ENCODE data around the gene HSPB6. TPM values are rescaled to one million over a fixed set of nuclear protein-coding genes. Genes with fewer than 3 reads are reported as not detected.
"Not testable (repeated sequence)": the region's sequence is repeated elsewhere in the genome, so short reads cannot be mapped to it uniquely, and the experiment has no call there.

HSPB6 gene, protein sequence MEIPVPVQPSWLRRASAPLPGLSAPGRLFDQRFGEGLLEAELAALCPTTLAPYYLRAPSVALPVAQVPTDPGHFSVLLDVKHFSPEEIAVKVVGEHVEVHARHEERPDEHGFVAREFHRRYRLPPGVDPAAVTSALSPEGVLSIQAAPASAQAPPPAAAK
- total RNA-seq (2014; rRNA removed; shearing (Covaris generic)): 0.48 and 1.4 TPM in 2 replicates

GRCh38 chr19:35756377-35757230 is at the start of gene HSPB6:
TSS of gene HSPB6 (minus strand) at chr19:35757029. CDS start at chr19:35757008, 21 bp downstream.
- peak; percentile 77 for DNase-seq
- H3K4me3 ChIP-seq (ENCODE audit: insufficient read depth, low read depth, low read length): peak within 1 kb of the TSS; percentile 47
- H3K27me3 ChIP-seq (ENCODE audit: control insufficient read depth, insufficient read depth, low read length): peaks cover 13% of the 10 kb centered on the region
- H3K36me3 ChIP-seq (replicated peaks; ENCODE audit: control insufficient read depth, insufficient read depth, low read length): no peaks in the 10 kb centered on the region; the same call in none of the 2 replicates

DNA sequence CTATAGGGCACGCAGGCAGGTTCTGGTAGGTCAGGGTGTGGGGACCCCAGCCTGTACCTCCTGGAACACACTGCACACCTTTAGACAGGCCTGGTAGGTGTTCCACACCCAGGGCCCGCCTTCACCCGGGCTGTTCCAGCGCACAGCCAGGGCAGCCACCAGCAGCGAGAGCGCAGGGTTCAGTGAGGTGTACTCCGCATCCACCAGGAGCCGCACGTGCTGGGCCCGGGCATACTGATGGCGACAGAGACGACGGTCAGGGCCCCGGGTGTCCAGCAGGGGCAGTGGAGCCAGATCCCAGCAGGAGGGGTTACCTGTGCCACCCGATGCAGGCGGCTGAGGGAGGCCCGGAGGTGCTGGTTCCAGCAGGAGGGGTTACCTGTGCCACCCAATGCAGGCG is 49.8 kb upstream of the HSPB6 start:
- peak; percentile 61 for DNase-seq
- H3K27me3 ChIP-seq (ENCODE audit: control insufficient read depth, insufficient read depth, low read length): no peaks in the 10 kb centered on the region
- H3K4me3 ChIP-seq (ENCODE audit: insufficient read depth, low read depth, low read length): no peak overlapping the region
- H3K36me3 ChIP-seq (replicated peaks; ENCODE audit: control insufficient read depth, insufficient read depth, low read length): no peaks in the 10 kb centered on the region

GRCh38 chr19:35805526-35806102 is 48.8 kb upstream of the HSPB6 start:
- H3K36me3 ChIP-seq (replicated peaks; ENCODE audit: control insufficient read depth, insufficient read depth, low read length): no peaks in the 10 kb centered on the region
- peak; percentile 20 for DNase-seq
- no peaks in the 10 kb centered on the region for H3K27me3 ChIP-seq (ENCODE audit: control insufficient read depth, insufficient read depth, low read length)
- H3K4me3 ChIP-seq (ENCODE audit: insufficient read depth, low read depth, low read length): no peak overlapping the region

GRCh38 chr19:35801828-35802227 is 45.0 kb upstream of the HSPB6 start:
- Histone ChIP-seq H3K36me3 (replicated peaks; ENCODE audit: control insufficient read depth, insufficient read depth, low read length) (no peaks in the 10 kb centered on the region), H3K27me3 (ENCODE audit: control insufficient read depth, insufficient read depth, low read length) (peaks cover 3% of the 10 kb centered on the region; the same call in 1 of the 2 replicates), H3K4me3 (ENCODE audit: insufficient read depth, low read depth, low read length) (no peak overlapping the region)
- peak; percentile 25 for DNase-seq

- H3K4me3 ChIP-seq (ENCODE audit: insufficient read depth, low read depth, low read length): no peak overlapping the region; the same call in 1 of the 2 replicates
- peaks cover 3% of the 10 kb centered on the region; the same call in 1 of the 2 replicates for H3K27me3 ChIP-seq (ENCODE audit: control insufficient read depth, insufficient read depth, low read length)
- H3K36me3 ChIP-seq (replicated peaks; ENCODE audit: control insufficient read depth, insufficient read depth, low read length): no peaks in the 10 kb centered on the region
- peak; percentile 89 for DNase-seq
These were observed 40.8 kb upstream of the HSPB6 start for GRCh38 chr19:35797663-35798062.

DNA sequence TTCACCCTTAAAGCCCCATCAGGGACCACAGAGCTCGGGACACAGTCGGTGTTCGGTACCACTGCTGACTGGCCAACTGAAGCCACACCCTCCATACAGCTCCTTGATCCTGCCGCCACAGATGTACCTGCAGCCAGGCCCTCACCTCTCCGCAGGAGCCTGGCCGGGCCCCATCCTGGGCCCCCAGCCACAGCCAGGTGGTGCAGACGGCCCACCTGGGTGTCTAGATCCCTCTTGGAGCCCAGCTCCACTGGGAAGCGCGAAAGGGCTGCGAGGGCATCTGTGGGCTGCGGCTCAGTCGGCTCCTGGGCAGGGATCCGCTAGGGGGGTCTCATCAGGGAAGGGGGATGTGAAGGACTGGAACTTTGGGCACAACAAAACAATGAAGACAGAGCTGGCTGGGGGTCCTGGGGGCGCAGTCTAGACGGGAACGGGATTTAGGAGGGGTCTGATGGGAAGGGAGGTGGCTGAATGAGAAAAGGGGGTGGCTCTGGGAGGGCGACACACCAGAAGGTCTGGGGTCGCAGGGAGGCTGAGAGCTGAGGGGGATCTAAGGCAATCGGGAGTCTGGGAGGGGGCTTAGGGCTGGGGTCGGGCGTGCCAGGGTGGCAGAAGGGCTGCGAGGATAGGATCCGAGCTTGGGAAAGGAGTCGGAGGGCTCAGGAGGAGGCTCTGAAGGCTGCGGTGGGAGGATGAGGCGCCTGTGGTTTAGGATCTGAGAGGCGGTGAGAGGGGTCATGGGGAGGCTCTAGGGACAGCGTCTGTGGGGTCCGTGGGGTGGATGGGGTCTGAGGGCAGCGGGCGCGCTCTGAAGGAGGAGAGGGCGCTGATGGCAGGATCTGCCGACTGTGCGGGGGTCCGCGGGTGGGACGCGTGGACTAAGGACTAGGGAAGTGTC is 40.1 kb upstream of the HSPB6 start:
- H3K36me3 ChIP-seq (replicated peaks; ENCODE audit: control insufficient read depth, insufficient read depth, low read length): no peaks in the 10 kb centered on the region
- no peak overlapping the region; the same call in 1 of the 2 replicates for H3K4me3 ChIP-seq (ENCODE audit: insufficient read depth, low read depth, low read length)
- peak; percentile 71 for DNase-seq
- peaks cover 3% of the 10 kb centered on the region; the same call in 1 of the 2 replicates for H3K27me3 ChIP-seq (ENCODE audit: control insufficient read depth, insufficient read depth, low read length)

GRCh38 chr19:35795564-35795963 is 38.7 kb upstream of the HSPB6 start:
- H3K36me3 ChIP-seq (replicated peaks; ENCODE audit: control insufficient read depth, insufficient read depth, low read length); H3K4me3 ChIP-seq (ENCODE audit: insufficient read depth, low read depth, low read length); H3K27me3 ChIP-seq (ENCODE audit: control insufficient read depth, insufficient read depth, low read length); DNase-seq: not testable (repeated sequence)

- Histone ChIP-seq H3K27me3 (ENCODE audit: control insufficient read depth, insufficient read depth, low read length) (peaks cover 3% of the 10 kb centered on the region; the same call in 1 of the 2 replicates), H3K4me3 (ENCODE audit: insufficient read depth, low read depth, low read length) (no peak overlapping the region), H3K36me3 (replicated peaks; ENCODE audit: control insufficient read depth, insufficient read depth, low read length) (no peaks in the 10 kb centered on the region)
- DNase-seq: peak; percentile 51
These were observed 36.7 kb upstream of the HSPB6 start for GRCh38 chr19:35793381-35794165.

DNA sequence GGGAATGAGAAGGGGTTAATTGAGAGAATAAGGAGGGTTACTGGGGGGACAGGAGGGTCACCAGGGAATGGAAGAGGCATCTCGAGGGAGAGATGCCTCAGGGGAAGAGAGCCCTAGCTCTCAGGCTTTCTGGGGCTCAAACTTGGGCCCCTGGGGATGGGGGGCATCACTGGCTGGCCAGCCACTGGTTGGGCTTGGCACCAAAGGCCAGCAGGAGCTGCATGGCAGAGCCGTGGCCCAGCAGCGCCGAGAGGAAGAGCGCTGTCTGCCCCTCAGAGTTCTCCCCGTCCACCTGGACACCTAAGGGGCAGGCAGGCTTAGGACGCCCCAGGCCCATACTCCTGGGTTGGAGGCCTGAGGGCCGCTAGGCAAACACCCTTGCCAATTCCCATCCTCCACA is 36.1 kb upstream of the HSPB6 start:
- Histone ChIP-seq H3K4me3 (ENCODE audit: insufficient read depth, low read depth, low read length) (no peak overlapping the region), H3K27me3 (ENCODE audit: control insufficient read depth, insufficient read depth, low read length) (peaks cover 1% of the 10 kb centered on the region; the same call in 1 of the 2 replicates), H3K36me3 (replicated peaks; ENCODE audit: control insufficient read depth, insufficient read depth, low read length) (no peaks in the 10 kb centered on the region)
- DNase-seq: no peak

DNA sequence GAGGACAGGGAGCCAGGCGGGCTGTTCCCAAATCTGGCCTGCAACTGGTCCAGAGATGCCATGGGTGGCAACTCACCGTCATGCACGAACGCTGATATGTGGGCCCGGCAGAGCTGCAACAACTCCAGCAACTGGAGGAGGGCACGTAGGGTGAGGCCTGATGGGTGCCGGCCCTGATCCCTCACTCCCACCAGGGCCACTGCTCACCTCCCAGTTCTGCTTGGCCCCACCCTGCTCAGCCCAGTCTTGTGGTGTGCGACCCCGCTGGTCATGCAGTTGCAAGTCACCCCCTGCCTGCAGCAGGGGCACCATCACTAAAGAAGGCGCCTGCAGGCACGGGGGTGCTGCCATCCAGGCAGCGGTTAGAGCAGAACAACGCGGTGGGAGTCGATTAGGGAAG is 35.5 kb upstream of the HSPB6 start:
- Histone ChIP-seq H3K4me3 (ENCODE audit: insufficient read depth, low read depth, low read length) (no peak overlapping the region), H3K36me3 (replicated peaks; ENCODE audit: control insufficient read depth, insufficient read depth, low read length) (no peaks in the 10 kb centered on the region), H3K27me3 (ENCODE audit: control insufficient read depth, insufficient read depth, low read length) (peaks cover 1% of the 10 kb centered on the region; the same call in 1 of the 2 replicates)
- peak; percentile 58 for DNase-seq

DNA sequence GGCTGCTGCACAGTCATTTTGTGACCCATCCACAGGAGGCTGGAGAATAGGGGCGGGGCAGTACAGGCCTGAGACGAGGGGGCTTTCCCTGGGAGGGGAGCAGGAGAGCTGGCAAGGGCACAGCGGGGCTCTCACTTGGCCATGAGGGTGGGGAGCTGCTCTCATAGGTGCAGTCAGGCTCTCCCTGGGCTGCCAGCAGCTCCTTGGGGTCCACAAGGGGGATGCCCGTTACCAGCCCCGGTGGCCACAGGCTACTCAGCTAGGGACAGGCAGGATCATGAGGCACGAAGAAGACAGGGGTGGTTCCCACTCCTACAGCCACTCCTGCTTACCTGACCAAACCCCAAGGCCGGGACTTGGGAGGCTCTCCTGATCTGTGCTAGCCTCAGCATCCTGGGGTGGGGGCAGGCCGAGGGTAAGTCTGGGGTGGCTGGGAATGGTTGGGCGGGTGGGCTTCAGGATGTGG is 35.0 kb upstream of the HSPB6 start:
- H3K27me3 ChIP-seq (ENCODE audit: control insufficient read depth, insufficient read depth, low read length): no peaks in the 10 kb centered on the region
- DNase-seq: no peak
- no peaks in the 10 kb centered on the region for H3K36me3 ChIP-seq (replicated peaks; ENCODE audit: control insufficient read depth, insufficient read depth, low read length)
- H3K4me3 ChIP-seq (ENCODE audit: insufficient read depth, low read depth, low read length): no peak overlapping the region

DNA sequence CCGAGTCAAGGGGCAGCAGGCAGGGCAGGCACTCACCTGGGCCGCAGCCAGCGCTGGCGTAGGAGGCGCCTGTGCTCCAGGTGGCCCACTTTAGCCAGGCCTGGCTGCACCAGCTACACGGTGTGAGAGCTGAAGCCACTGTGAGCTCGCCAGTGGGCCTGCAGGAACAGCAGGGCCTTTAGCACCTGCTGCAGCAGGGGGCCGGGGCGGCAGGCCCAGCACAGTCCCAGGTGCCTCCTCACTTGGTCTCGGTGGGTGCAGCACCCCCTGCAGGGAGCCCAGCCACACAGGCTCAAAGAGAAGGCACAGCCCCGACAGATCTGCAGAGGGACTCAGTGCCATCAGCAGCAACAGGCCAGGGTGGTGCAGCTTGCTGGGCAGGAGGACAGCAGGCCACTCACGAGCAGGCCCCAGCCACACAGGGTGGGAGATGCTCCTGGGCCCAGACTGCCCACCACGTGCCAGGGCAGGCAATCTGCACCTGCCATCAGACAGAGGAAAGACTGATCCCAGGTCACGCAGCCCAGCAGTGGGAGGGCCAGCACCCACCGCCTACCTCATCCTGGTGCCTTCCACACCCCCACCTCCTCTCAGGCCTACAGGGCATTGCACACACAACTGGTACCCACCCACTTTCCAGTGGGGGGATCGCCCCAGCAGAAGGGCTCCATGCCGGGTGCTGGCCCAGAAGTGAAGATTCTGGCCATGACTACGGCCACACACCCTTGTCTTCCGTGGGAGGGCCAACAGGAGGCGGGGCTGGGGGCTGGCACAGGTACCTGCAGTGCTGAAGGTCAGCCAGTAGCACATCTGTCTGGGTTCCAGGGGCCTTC is 34.4 kb upstream of the HSPB6 start:
- DNase-seq: peak; percentile 77
- no peak overlapping the region for H3K4me3 ChIP-seq (ENCODE audit: insufficient read depth, low read depth, low read length)
- H3K27me3 ChIP-seq (ENCODE audit: control insufficient read depth, insufficient read depth, low read length): no peaks in the 10 kb centered on the region

More for the DNA sequence above, 34.4 kb upstream of the HSPB6 start:
- no peaks in the 10 kb centered on the region for H3K36me3 ChIP-seq (replicated peaks; ENCODE audit: control insufficient read depth, insufficient read depth, low read length)
